AG08396 (cell line): ENCODE results near the gene SLC16A7.

ENCODE experiments used
- DNase-seq: peaks from one replicate; pipeline ENCODE4 v3.0.0; 2012; ENCODE audit warnings: low spot score, mixed read lengths

The SLC16A7 gene

DNA sequence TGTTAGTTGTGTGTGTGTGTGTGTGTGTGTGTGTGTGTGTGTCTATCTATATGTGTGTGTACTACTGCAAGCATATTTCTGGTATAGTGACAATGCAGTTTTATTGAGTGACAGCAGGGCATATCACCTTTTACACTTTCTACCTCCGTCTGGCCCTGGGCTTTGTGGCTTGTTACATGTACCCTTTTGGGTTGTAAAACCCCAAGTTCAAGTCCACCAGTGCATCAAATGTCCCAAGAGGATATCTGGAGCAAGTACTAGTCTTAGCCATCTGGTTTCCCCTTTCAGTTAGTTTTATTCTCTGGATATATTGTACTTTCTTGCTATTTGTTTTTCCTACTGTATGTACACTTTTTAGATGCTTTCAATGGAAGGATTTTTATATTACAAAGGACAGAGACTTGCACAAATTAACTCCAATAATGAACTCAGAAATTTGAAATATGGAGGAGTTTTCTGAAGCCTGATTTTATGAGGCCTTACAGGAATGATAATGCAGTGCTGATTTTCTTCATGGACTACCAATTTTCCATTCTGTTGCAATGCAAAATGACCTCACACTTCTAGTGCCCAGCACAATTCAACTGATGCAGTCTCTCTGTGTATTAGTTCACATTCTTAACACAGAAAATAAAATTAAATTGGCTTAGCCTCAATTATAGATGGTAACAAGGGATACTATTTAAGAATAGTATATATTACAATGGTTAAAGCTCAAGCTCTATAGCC lies 29.1 kb downstream of the SLC16A7 start:
- no peak for DNase-seq

DNA sequence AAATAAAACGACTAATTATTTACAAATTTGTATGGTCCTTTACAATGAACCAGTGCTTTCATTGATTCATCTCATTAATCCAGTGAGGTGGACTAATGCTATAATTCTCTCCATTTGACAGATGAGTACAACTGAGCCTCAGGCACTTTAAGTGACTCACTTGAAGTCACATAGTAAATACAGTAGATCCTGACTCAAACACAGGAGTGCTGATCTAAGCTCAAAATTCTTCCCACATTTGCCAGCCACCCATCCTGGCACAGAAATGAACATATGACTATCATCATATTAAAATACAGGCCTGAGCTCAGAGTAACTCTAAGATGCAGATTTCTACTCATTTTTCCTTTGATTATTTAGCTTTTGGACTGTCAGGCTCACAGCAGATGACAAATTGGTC lies 30.6 kb downstream of the SLC16A7 start:
- DNase-seq = no peak

- DNase-seq = no peak
These were observed 31.8 kb downstream of the SLC16A7 start for GRCh38 chr12:59627582-59627981.

GRCh38 chr12:59629890-59630289 lies 34.1 kb downstream of the SLC16A7 start:
- no peak for DNase-seq

GRCh38 chr12:59632408-59632807 lies 36.6 kb downstream of the SLC16A7 start:
- no peak for DNase-seq

DNA sequence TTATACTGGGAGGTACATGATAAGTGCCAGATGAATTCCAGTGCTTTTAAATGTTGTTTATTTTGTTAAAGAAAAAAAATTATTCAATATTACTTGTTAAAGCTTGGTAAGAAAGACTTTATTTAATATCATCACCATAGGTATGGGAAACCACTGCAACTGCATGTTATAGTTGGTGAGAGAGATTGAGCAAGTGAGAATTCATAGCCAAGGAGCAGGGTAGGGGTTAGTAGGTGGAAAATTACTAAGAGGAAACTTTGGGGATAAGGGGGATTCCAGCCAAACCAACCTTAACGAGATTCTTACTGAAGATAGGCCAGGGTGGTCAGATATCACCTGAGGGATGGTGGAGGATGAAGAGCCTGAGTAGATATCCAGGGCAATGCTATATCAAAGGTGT lies 38.4 kb downstream of the SLC16A7 start:
- DNase-seq = no peak

GRCh38 chr12:59636945-59637691 lies 41.3 kb downstream of the SLC16A7 start:
- DNase-seq = no peak

GRCh38 chr12:59637692-59638070 lies 41.9 kb downstream of the SLC16A7 start:
- DNase-seq = no peak

GRCh38 chr12:59643550-59643949 lies 47.7 kb downstream of the SLC16A7 start:
- no peak for DNase-seq

GRCh38 chr12:59645242-59645641 lies 49.4 kb downstream of the SLC16A7 start:
- no peak for DNase-seq

DNA sequence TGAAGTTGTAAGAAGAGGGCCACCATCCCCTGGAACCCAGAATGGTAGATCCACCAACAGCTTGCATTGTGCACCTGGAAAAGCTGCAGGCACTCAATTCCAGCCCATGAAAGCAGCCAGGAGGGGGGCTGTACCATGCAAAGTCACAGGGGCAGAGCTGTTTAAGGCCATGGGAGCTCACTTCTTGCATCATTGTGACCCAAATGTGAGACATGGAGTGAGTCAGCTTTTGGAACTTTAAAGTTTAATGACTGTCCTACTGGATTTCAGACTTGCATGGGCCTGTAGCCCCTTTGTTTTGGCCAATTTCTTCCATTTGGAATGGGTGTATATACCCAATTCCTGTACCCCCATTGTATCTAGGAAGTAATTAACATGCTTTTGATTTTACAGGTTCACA lies 50.8 kb downstream of the SLC16A7 start:
- no peak for DNase-seq

DNA sequence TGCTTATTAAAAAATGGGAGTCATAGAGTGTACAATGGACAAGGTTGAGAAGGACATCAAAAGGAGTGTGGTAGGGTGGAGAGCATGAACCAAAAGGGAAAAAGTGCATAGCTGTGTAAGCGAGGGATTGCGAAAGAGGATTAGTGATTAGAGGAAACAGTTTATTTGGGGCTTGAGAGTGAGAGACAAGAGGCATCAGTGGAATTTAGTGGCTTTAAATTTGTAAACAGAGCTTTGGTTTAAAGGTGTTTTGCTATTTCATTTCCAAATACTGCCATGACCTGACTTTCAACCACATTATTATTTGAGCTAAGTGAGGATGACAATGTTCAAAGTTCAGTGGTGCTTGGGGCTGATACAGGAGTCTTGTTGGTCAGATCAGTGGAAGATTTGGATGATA lies 53.4 kb downstream of the SLC16A7 start:
- peak; percentile 18 for DNase-seq

DNA sequence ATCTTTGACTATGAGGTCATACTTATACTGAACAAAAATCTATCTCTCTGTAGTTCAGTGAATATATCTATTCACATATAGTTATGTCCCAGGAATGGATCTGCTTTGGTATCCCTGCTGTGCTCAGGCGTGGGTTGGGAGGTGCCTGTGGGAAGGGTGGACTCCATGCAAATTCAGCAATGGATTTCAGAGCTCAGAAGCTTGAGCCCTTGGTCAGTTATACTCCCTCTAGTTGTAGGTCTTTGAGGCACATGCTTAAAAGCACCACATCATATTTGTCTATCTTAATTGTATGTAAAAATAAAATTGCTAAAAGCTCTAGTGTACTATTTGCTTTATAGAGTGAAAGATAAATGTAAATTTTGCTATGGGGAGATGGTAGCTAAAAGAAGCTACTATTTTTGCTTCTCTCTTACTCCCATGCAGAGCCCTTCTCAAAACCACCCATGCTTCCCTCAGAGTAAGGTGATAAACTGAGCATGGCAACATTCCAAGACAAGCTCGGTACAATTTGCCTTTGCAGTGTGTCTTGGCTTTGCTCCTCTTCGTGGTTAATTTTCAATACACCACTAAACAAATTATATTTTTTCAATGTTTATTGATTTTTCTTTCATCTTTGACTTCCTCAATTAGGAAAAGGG lies 54.9 kb downstream of the SLC16A7 start:
- DNase-seq = no peak

- DNase-seq = peak; percentile 8
These were observed 55.5 kb downstream of the SLC16A7 start for GRCh38 chr12:59651229-59651920.

GRCh38 chr12:59652130-59652529 lies 56.3 kb downstream of the SLC16A7 start:
- no peak for DNase-seq

GRCh38 chr12:59654061-59654460 lies 58.2 kb downstream of the SLC16A7 start:
- no peak for DNase-seq

DNA sequence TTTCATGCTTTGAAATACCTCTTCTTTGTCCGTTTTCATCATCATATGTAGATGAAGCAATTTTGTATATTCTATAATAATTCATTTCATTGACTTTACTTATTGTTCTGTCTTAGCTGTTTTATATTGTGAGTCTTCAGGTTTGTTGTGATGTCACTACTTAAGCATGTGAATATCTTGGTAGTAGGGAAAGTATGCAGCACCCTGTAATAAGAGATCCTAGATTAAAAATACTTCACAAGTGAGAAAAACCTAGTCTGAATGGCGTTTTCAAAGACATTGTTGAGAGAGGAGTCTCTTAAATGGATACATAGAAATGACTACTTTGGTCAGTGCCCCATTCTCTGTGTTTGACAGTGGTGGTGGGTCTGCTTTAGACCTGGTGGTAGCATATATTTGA lies 61.4 kb downstream of the SLC16A7 start:
- DNase-seq = no peak

DNA sequence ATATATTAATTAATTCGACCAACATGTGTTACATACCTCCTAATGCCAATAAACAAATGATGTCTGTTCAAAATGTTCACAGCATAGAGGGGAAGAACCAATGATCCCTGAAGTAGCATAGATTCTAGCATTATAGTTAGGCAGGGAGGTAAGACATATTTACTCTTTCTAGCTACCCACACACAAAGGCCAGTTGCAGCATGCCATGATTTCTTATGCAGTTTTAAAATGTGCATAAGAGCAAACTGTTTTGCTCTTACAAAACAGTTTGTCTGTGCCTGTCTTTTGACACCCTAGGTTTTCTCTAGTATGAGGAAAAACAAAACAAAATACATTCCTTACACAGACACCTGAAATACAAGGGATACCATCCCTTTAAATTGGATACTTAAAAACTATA lies 61.9 kb downstream of the SLC16A7 start:
- DNase-seq = no peak

GRCh38 chr12:59660148-59660547 lies 64.3 kb downstream of the SLC16A7 start:
- no peak for DNase-seq

GRCh38 chr12:59660921-59661597 lies 65.2 kb downstream of the SLC16A7 start:
- DNase-seq = no peak

- DNase-seq = no peak
These were observed 68.7 kb downstream of the SLC16A7 start for GRCh38 chr12:59664495-59664894.

GRCh38 chr12:59665701-59666100 lies 69.9 kb downstream of the SLC16A7 start:
- DNase-seq = no peak
